ENCODE data around the gene MMP12. TPM values are rescaled to one million over a fixed set of nuclear protein-coding genes. Genes with fewer than 3 reads are reported as not detected.

MMP12 gene
- total RNA-seq, result not detected

- no peak within 1 kb of the TSS for H3K4me3 ChIP-seq
- H3K9me3 ChIP-seq, result no peaks in the 10 kb centered on the region
- no peak within 1 kb of the TSS for H3K27ac ChIP-seq
- H3K36me3 ChIP-seq, result no peaks in the 10 kb centered on the region
- H3K27me3 ChIP-seq, result no peaks in the 10 kb centered on the region
- no peak for TF ChIP-seq CTCF (IDR thresholded peaks at IDR 0.05)
- no peaks in the 10 kb centered on the region for H3K4me1 ChIP-seq
- DNase-seq (ENCODE audit: low spot score), result no peak
Measured at GRCh38 chr11:102874852-102875251, at the start of gene MMP12. Gene MMP12, minus strand, starts transcription at chr11:102874982. Its CDS starts 45 bp downstream, at chr11:102874937.

- Histone ChIP-seq H3K9me3 (no peaks in the 10 kb centered on the region), H3K27ac (no peak overlapping the region), H3K27me3 (no peaks in the 10 kb centered on the region), H3K36me3 (no peaks in the 10 kb centered on the region), H3K4me3 (no peak overlapping the region), H3K4me1 (no peaks in the 10 kb centered on the region)
- DNase-seq (ENCODE audit: low spot score), result no peak
- no peak for TF ChIP-seq CTCF (IDR thresholded peaks at IDR 0.05)
Measured at GRCh38 chr11:102921587-102922220, 46.9 kb upstream of the MMP12 start.

- no peaks in the 10 kb centered on the region for H3K9me3 ChIP-seq
- no peak for TF ChIP-seq CTCF (IDR thresholded peaks at IDR 0.05)
- no peaks in the 10 kb centered on the region for H3K36me3 ChIP-seq
- no peak overlapping the region for H3K27ac ChIP-seq
- H3K4me3 ChIP-seq, result no peak overlapping the region
- DNase-seq (ENCODE audit: low spot score), result no peak
- H3K4me1 ChIP-seq, result no peaks in the 10 kb centered on the region
- H3K27me3 ChIP-seq, result no peaks in the 10 kb centered on the region
Measured at GRCh38 chr11:102920118-102920684, 45.4 kb upstream of the MMP12 start.

GRCh38 chr11:102915044-102915375 lies 40.2 kb upstream of the MMP12 start:
- no peak for DNase-seq (ENCODE audit: low spot score)
- H3K4me1 ChIP-seq, result no peaks in the 10 kb centered on the region
- no peaks in the 10 kb centered on the region for H3K36me3 ChIP-seq
- peak in 1 of 2 donors; percentile 30 for TF ChIP-seq CTCF (IDR thresholded peaks at IDR 0.05)
- H3K27me3 ChIP-seq, result no peaks in the 10 kb centered on the region
- no peak overlapping the region for H3K4me3 ChIP-seq
- no peaks in the 10 kb centered on the region for H3K9me3 ChIP-seq
- H3K27ac ChIP-seq, result no peak overlapping the region

- Histone ChIP-seq H3K27me3 (no peaks in the 10 kb centered on the region), H3K9me3 (no peaks in the 10 kb centered on the region), H3K4me1 (no peaks in the 10 kb centered on the region), H3K27ac (no peak overlapping the region), H3K36me3 (no peaks in the 10 kb centered on the region), H3K4me3 (no peak overlapping the region)
- DNase-seq (ENCODE audit: low spot score), result no peak
- TF ChIP-seq CTCF (IDR thresholded peaks at IDR 0.05), result peak; percentile 20 to 63
Measured at GRCh38 chr11:102914238-102915043, 39.7 kb upstream of the MMP12 start.

Data from right atrium auricular region (tissue), 2 donors.